C4-2B (cell line): Measurements from ENCODE around the gene CLDN6.

ENCODE experiments used
- H3K27ac ChIP-seq: fragments of 450-650 bp; 2 replicates; pipeline ENCODE4 v1.5.1; 2017
- CTCF ChIP-seq: fragments of 450-650 bp; conservative IDR thresholded peaks from 2 replicates; pipeline ENCODE4 v1.5.1; 2017; ENCODE audit warnings: mild to moderate bottlenecking
- ZFX ChIP-seq: fragments of 450-650 bp; IDR thresholded peaks from 2 replicates; pipeline ENCODE4 v1.6.1; 2017

Gene CLDN6

GRCh38 chr16:3017794-3018506 is at the start of gene CLDN6:
CLDN6 (minus strand) TSS chr16:3018183; CDS start chr16:3016021, 2,162 bp downstream.
- H3K27ac ChIP-seq: no peak within 1 kb of the TSS
- TF ChIP-seq CTCF (no peak; the same call in 1 of the 2 replicates), ZFX (no peak)

- TF ChIP-seq ZFX (no peak), CTCF (no peak)
- no peak overlapping the region for H3K27ac ChIP-seq
Observed at GRCh38 chr16:3066440-3066748, 48.4 kb upstream of the CLDN6 start.

GRCh38 chr16:3065742-3066439 is 47.9 kb upstream of the CLDN6 start:
- TF ChIP-seq ZFX (no peak), CTCF (no peak)
- H3K27ac ChIP-seq: no peak overlapping the region

GRCh38 chr16:3065069-3065741 is 47.2 kb upstream of the CLDN6 start, which contains the start of gene IL32:
IL32 (plus strand) TSS chr16:3065640; CDS start chr16:3065812, 172 bp downstream.
- H3K27ac ChIP-seq: no peak within 1 kb of the TSS
- no peak for TF ChIP-seq ZFX
- no peak for TF ChIP-seq CTCF

- TF ChIP-seq ZFX: no peak
- no peak for TF ChIP-seq CTCF
- H3K27ac ChIP-seq: no peak overlapping the region
Observed at GRCh38 chr16:3063625-3064386, 45.8 kb upstream of the CLDN6 start.

- H3K27ac ChIP-seq: no peak overlapping the region
- TF ChIP-seq CTCF: no peak
- no peak for TF ChIP-seq ZFX
Observed at GRCh38 chr16:3062553-3062952, 44.6 kb upstream of the CLDN6 start.
